Measurements from ENCODE around the gene NT5C3A.
A peak's percentile ranks its signal among the peaks of the same experiment; 100 is the strongest.

NT5C3A gene

GRCh38 chr7:33041631-33042428, 20.7 kb downstream of the NT5C3A start:
- no peak for DNase-seq (ENCODE audit: low spot score)
- no peak for TF ChIP-seq CTCF (IDR thresholded peaks at IDR 0.05; ENCODE audit: extremely low read depth, missing control alignments)

- no peak for TF ChIP-seq CTCF (IDR thresholded peaks at IDR 0.05; ENCODE audit: extremely low read depth, missing control alignments)
- peak; percentile 70 for DNase-seq (ENCODE audit: low spot score)
Measured at GRCh38 chr7:33040803-33041516, 21.6 kb downstream of the NT5C3A start.

DNA sequence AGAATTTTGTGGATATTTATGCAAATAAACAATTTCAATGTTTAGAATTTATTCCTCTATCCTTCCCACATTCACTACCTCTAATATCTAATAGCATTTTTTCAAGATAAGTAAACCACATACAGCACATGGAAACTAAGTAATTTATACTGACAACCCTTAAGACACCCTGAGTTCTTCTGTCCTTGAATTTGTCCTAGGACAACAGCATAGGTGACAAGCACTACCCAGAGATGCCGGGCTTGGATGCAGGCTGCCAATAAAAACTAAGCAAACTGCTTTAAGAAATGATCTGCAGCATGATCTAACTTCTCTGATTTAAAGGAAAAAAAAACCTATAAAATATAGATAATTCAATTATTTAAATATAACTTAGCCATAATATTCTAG, 22.7 kb downstream of the NT5C3A start:
- no peak for TF ChIP-seq CTCF (IDR thresholded peaks at IDR 0.05; ENCODE audit: extremely low read depth, missing control alignments)
- DNase-seq (ENCODE audit: low spot score) = no peak

GRCh38 chr7:33039257-33039902, 23.2 kb downstream of the NT5C3A start:
- DNase-seq (ENCODE audit: low spot score) = peak; percentile 37
- no peak for TF ChIP-seq CTCF (IDR thresholded peaks at IDR 0.05; ENCODE audit: extremely low read depth, missing control alignments)

DNA sequence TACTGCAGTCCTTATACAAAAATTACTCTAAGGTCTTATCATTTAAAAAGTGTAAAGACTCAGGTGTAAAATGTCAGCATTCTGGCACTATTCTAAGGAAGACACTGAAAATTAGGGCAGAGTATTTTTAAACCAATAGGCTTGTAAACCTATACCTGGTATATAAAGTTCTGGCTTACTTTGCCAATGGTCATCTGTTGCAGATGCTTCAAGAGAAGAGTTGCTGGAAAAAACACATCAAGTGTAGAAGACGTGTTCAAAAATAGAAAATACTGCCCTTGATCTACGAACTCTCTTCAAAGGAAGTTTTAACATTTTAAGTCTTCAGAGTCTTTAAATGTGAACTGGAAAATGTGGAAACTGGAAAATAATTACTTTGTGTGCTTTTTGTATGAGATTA, 23.9 kb downstream of the NT5C3A start:
- no peak for TF ChIP-seq CTCF (IDR thresholded peaks at IDR 0.05; ENCODE audit: extremely low read depth, missing control alignments)
- DNase-seq (ENCODE audit: low spot score) = no peak

GRCh38 chr7:33035776-33036175, 26.8 kb downstream of the NT5C3A start:
- no peak for TF ChIP-seq CTCF (IDR thresholded peaks at IDR 0.05; ENCODE audit: extremely low read depth, missing control alignments)
- DNase-seq (ENCODE audit: low spot score) = no peak

Data from GM20000 (cell line).